HepG2 (cell line): ENCODE results near the gene RGS1. TPM values are rescaled to one million over a fixed set of nuclear protein-coding genes. Genes with fewer than 3 reads are reported as not detected.

Source experiments
- ATAC-seq: fragments of 200-7000 bp; cut with Tn5 transposase; 3 replicates; pipeline ENCODE4 v1.9.1; 2020; ENCODE audit warnings: mild to moderate bottlenecking, moderate library complexity
- BruUV-seq: library from RNA; stranded (reverse); fragments of 400-500 nt; replicated peaks from 2 replicates; lab custom pipeline; 2021; lab: Mats Ljungman, UMichigan
- CTCF ChIA-PET: fragments of 300-600 bp; formaldehyde crosslinking; extraction: SDS; loops from one replicate; lab custom pipeline; 2021; ENCODE audit warnings: low total read pairs, inconsistent platforms, low intra/inter-chr PET ratio; lab: Yijun Ruan, JAX
- POLR2A ChIA-PET: fragments of 350-600 bp; sonication (Branson Sonifier 250); formaldehyde crosslinking; loops from one replicate; lab custom pipeline; 2020; ENCODE audit warnings: antibody characterized with exemption, inconsistent platforms; lab: Yijun Ruan, JAX
- DNase-seq: peaks from one replicate; pipeline ENCODE4 v3.0.0-alpha.2; 2015; ENCODE audit warnings: low spot score
- FAIRE-seq: peaks from 3 replicates; lab custom pipeline; 2011; peaks lifted over from hg19 to GRCh38; lab: Jason Lieb, UNC
- H2AFZ ChIP-seq: one replicate; pipeline ENCODE4 v1.6.1; 2011; ENCODE audit warnings: low read length, inconsistent platforms
- H3K27ac ChIP-seq: fragments of 300-600 bp; 3 replicates; pipeline ENCODE4 v1.8.0; 2011; ENCODE audit warnings: mixed run types, mild to moderate bottlenecking, mixed read lengths, low read length, inconsistent platforms; ENCODE audit not compliant: insufficient read depth; ENCODE audit errors: extremely low read length
- H3K27me3 ChIP-seq, 2 experiments: fragments of 200-600 bp in 1 of 2; 2 replicates in 1 of 2; 3 replicates in 1 of 2; pipeline versions ENCODE4 v1.6.0 to v1.8.0; 2011; ENCODE audit warnings: low read length in 2 of 2, mild to moderate bottlenecking in 2 of 2, moderate library complexity in 2 of 2, inconsistent platforms in 1 of 2; ENCODE audit not compliant: insufficient read depth in 2 of 2, control insufficient read depth in 1 of 2
- H3K36me3 ChIP-seq, 2 experiments: fragments of 200-600 bp in 1 of 2; replicated peaks in 1 of 2; 2 replicates in 1 of 2; 3 replicates in 1 of 2; pipeline versions ENCODE4 v1.5.1 to v1.8.0; 2011; ENCODE audit warnings: low read length in 2 of 2, inconsistent platforms in 1 of 2; ENCODE audit not compliant: insufficient read depth in 2 of 2, control insufficient read depth in 1 of 2
- H3K4me1 ChIP-seq: 2 replicates; pipeline ENCODE4 v1.5.1; 2012; ENCODE audit warnings: low read length, inconsistent platforms; ENCODE audit not compliant: insufficient read depth
- H3K4me2 ChIP-seq: 2 replicates; pipeline ENCODE4 v1.6.0; 2011; ENCODE audit warnings: low read depth, low read length, inconsistent platforms
- H3K4me3 ChIP-seq, 3 experiments: fragments of 200-600 bp in 1 of 3; sonication (generic), shearing (Covaris generic) in 1 of 3; replicated peaks in 1 of 3; 2 replicates each; pipeline ENCODE4 v1.5.1; 2011 to 2016; ENCODE audit warnings: low read length in 3 of 3, inconsistent platforms in 2 of 3, low read depth in 2 of 3, mild to moderate bottlenecking in 2 of 3, control low read depth in 1 of 3, mixed read lengths in 1 of 3; ENCODE audit not compliant: insufficient read depth in 1 of 3
- H3K79me2 ChIP-seq: one replicate; pipeline ENCODE4 v1.6.1; 2011; ENCODE audit warnings: low read length, inconsistent platforms; ENCODE audit not compliant: insufficient read depth
- H3K9ac ChIP-seq: 2 replicates; pipeline ENCODE4 v1.6.0; 2011; ENCODE audit warnings: mild to moderate bottlenecking, low read depth, low read length, inconsistent platforms; ENCODE audit not compliant: insufficient read depth
- H3K9me3 ChIP-seq: 2 replicates; pipeline ENCODE4 v1.5.1; 2012; ENCODE audit warnings: mild to moderate bottlenecking, low read length
- H4K20me1 ChIP-seq: 2 replicates; pipeline ENCODE4 v1.6.0; 2011; ENCODE audit warnings: inconsistent platforms, mild to moderate bottlenecking, low read length, moderate library complexity; ENCODE audit not compliant: insufficient read depth
- CREB1 ChIP-seq, 2 experiments: fragments of 450-650 bp in 1 of 2; IDR thresholded peaks; 2 replicates each; pipeline ENCODE4 v1.6.1; 2016 to 2017; ENCODE audit warnings: control low read depth in 1 of 2, mild to moderate bottlenecking in 1 of 2, missing compliant biosample characterization in 1 of 2, missing genetic modification characterization in 1 of 2
- HDAC1 ChIP-seq: sonication (generic); formaldehyde crosslinking; IDR thresholded peaks from 2 replicates; pipeline ENCODE4 v1.5.1; 2020; ENCODE audit warnings: mild to moderate bottlenecking, missing genetic modification reagents
- RXRB ChIP-seq: IDR thresholded peaks from 2 replicates; pipeline ENCODE4 v1.6.1; 2016; ENCODE audit warnings: borderline replicate concordance, missing genetic modification reagents, missing compliant biosample characterization
- ZNF362 ChIP-seq: sonication (generic); formaldehyde crosslinking; IDR thresholded peaks from 2 replicates; pipeline ENCODE4 v1.4.0; 2020; ENCODE audit warnings: missing genetic modification reagents, mild to moderate bottlenecking, borderline replicate concordance
- WGBS: methylation state at CpG from one replicate; pipeline ENCODE4 v1.1.6; 2017; ENCODE audit warnings: low lambda C conversion rate; 5-methylcytosine and 5-hydroxymethylcytosine counted together
- in situ Hi-C: cut with HindIII; loops from 2 replicates; pipeline ENCODE4 v1.10.0; 2017; ENCODE audit warnings: low pct_unique_long_range_greater_than_20kb; ENCODE audit not compliant: extremely low pct_ligation_motif_present
- intact Hi-C: fragments of 100-400 bp; cut with micrococcal nuclease; formaldehyde crosslinking; loops from one replicate; pipeline ENCODE4 v1.10.0; 2022; ENCODE audit not compliant: unreplicated experiment
- polyA plus RNA-seq, 8 experiments: library from polyadenylated mRNA; depleted of rRNA in 3 of 8; stranded (reverse) in 7 of 8; unstranded in 1 of 8; fragments of >200 nt; fragmentation: Illumina TruSeq in 4 of 8; extraction: Trizol in 4 of 8; gene quantifications; 2 replicates each; pipeline versions ENCODE4 v1.2.1 to v1.2.3, GENCODE V29; 2011 to 2016; ENCODE audit warnings: low read depth in 4 of 8, missing spikeins in 1 of 8, mixed read lengths in 1 of 8; ENCODE audit not compliant: insufficient read depth in 1 of 8
- total RNA-seq, 5 experiments: library from RNA; depleted of rRNA; stranded (reverse); fragments of >200 nt; fragmentation: Illumina TruSeq; extraction: Trizol; gene quantifications; 2 replicates each; pipeline ENCODE4 v1.2.3, GENCODE V29; 2016; ENCODE audit warnings: low read depth in 1 of 5

RGS1 gene
- total and polyA plus RNA-seq, 2 of the 13 experiments (the other 11 are each of a cell fraction or from before 2014, with no cell fraction given) = not detected

- POLR2A ChIA-PET = no interaction called here
- no peak for DNase-seq
These were observed 33.8 kb downstream of the RGS1 start for GRCh38 chr1:192609110-192610079.

More at GRCh38 chr1:192609110-192610079, 33.8 kb downstream of the RGS1 start:
- ATAC-seq = no peak
- no peak overlapping the region for H3K4me3 ChIP-seq
- 0 out of 2 replicates have a peak, but pooled peaks cover 13% of the 10 kb centered on the region for H3K4me1 ChIP-seq
- no peak for FAIRE-seq
- no peaks in the 10 kb centered on the region for H3K36me3 ChIP-seq
- H3K27me3 ChIP-seq = no peaks in the 10 kb centered on the region
- H3K9me3 ChIP-seq = no peaks in the 10 kb centered on the region
- H3K9ac ChIP-seq = no peak overlapping the region
- in situ Hi-C loops = loop anchor here (5.0 kb wide), 1 partner anchor 132 kb away; no protein-coding TSS in a partner anchor
- no peak overlapping the region for H3K4me2 ChIP-seq
- no peaks in the 10 kb centered on the region for H4K20me1 ChIP-seq
- no peak overlapping the region for H2AFZ ChIP-seq
- TF ChIP-seq ZNF362 = no peak
- no peak for TF ChIP-seq RXRB (CRISPR knock-in tag)
- TF ChIP-seq CREB1 (IDR thresholded peaks at IDR 0.05) = 0 out of 2 replicates have a peak, but pooled peaks have one; percentile 21
- TF ChIP-seq CREB1 (CRISPR knock-in tag; IDR thresholded peaks at IDR 0.05) = no peak
- no peak for TF ChIP-seq HDAC1 (CRISPR knock-in tag)
- 42% methylated on average over 12 of the region's 12 CpGs for WGBS
- BruUV-seq = no TSS peak
- no peak overlapping the region for H3K27ac ChIP-seq
- intact Hi-C loops = loop anchor here (1.0 to 5.0 kb wide), 2 partner anchors 132 to 198 kb away; partner anchors contain the start of gene RGS2
- CTCF ChIA-PET = interaction anchor here (1.0 to 3.1 kb wide), 3 partner anchors 131 to 422 kb away, joined by 3 to 12 read pairs (median 8); no protein-coding TSS in a partner anchor
- no peaks in the 10 kb centered on the region for H3K79me2 ChIP-seq
